Measurements from ENCODE around the gene ARHGAP6.

Gene ARHGAP6, protein sequence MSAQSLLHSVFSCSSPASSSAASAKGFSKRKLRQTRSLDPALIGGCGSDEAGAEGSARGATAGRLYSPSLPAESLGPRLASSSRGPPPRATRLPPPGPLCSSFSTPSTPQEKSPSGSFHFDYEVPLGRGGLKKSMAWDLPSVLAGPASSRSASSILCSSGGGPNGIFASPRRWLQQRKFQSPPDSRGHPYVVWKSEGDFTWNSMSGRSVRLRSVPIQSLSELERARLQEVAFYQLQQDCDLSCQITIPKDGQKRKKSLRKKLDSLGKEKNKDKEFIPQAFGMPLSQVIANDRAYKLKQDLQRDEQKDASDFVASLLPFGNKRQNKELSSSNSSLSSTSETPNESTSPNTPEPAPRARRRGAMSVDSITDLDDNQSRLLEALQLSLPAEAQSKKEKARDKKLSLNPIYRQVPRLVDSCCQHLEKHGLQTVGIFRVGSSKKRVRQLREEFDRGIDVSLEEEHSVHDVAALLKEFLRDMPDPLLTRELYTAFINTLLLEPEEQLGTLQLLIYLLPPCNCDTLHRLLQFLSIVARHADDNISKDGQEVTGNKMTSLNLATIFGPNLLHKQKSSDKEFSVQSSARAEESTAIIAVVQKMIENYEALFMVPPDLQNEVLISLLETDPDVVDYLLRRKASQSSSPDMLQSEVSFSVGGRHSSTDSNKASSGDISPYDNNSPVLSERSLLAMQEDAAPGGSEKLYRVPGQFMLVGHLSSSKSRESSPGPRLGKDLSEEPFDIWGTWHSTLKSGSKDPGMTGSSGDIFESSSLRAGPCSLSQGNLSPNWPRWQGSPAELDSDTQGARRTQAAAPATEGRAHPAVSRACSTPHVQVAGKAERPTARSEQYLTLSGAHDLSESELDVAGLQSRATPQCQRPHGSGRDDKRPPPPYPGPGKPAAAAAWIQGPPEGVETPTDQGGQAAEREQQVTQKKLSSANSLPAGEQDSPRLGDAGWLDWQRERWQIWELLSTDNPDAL (N-terminal part only)

DNA sequence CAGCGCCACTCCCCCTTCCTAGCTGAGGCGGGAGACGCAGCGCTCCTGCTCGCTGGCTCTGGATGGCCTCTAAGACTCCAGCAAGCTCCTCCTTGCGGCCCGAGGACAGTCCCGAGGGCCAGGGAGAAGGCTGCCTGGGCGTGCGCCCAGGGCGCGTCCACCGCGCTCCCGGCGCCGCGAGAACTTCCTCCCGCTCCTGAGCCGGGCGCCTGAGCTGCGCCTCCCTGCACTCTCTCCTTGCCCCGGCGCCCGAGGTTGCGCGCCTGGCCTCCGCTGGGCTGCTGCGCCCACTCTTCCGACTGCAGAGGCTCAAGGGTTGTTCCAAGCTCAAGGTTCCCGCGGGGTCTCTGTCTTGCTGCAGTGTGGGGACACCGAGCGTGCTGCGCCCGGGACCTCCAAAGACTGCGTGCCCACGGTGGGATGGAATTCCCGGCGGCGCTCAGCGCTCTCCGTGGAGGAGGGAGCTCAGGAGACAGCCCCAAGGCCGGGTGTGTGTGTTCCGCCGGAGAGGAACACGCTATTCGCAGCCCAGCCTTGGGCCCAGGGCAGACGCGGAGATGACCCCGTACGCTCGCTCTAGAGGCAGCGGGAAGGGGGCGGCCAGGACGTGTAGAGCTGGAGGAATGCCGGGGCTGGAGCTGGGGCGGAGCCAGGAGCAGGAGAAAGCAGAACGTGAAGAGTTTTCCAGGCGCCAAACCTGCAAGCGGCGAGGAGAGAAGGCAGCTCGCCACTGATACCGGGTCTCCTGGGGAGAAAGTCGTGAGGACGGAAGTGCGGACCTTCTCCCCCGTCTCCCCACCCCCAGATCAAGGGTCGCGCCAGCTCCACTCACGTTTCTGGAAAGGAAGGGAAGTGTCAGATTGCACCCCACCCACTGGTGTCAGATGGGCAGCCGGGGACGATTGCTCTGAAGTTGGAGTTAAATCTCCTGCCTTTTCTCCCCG is at the start of gene ARHGAP6:
Gene ARHGAP6, minus strand, starts transcription at position 753 of the 944 bp plus-strand sequence. CDS start 1,092 bp downstream, outside the sequence.
- DNase-seq, result peak; percentile 13

DNA sequence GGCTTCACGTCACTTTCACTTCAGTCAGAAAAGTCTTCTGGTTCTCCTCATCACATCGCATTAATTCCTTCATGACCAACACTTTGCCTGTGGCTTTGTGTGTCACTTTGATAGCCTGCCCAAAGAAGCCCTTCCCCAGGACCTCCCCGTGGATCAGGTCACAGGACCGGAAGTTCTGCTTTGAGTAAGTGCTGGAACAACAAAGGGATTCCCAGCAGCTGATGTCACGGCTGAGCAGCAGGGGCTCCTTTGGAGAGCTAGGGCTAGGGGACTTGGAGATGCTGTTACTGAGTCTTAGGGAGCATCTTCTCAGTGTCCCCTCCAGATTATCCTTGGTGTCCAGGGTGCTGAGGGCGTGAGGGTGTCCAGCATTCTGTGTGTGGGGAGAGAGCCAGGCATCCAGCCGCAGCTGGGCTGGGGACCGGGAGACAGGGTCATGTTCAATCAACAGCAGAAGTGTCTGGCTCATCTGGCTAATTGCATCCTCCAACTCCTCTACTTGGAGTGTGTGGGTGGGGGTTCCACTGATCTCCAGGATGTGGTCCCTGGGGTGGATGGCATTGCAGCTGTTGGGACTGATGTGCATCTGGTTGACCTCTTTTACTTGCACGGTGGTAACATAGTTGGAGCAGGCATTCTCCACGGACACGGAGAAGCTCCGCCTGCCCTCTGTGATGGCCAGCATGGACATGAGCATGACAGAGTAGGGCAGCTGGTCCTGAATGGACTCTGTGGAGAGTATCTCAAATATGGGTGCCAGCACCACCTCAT is 39.2 kb upstream of the ARHGAP6 start:
- no peak for DNase-seq

DNA sequence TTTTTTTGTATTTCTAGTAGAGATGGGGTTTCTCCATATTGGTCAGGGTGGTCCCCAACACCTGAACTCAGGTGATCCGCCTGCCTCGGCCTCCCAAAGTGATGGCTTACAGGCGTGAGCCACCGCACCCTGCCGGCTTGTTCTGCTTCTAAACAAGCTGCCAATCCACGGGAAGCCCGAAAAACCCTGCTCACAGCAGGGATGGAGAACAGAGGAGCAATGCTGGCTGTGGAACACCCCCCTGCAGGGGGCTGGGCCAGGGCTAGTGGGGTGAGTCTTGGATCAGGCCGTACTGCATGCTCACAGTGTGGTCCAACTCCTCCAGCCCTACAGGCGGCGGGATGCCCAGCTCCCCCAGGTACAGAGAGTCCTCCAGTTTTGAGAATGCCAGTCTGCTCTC is 38.1 kb upstream of the ARHGAP6 start:
- no peak for DNase-seq

DNA sequence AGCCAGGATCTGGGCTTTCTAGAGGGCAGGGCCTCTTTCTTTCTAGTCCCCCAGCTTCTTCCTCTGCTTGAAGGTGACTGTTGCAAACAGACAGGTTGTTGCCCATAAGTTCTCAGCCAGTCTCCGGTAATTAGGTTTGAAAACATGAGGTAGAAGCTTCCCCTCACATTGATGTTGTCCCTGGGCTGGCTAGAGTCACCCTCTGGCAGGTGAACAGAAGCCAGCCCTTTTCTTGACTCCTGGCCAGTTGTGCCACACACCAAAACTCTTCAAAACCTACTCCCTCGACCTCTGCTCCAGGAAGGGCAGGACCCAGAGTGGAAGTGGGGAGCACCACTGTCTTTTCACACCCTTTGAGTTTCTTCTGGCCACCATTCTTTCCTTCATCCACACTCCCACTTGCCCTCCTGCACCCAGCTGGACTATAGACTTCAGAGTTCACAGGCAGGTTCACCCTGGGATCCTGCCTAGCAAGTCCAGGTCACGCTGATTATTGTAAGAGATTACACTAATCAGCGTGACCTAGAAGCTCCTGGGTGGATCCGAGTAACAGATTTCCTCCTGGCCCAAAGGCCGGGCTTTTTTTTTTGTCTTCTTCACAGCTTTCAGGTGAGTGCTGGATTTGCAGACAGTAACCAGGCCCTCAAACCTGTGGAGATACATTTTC is 37.4 kb upstream of the ARHGAP6 start:
- no peak for DNase-seq

DNA sequence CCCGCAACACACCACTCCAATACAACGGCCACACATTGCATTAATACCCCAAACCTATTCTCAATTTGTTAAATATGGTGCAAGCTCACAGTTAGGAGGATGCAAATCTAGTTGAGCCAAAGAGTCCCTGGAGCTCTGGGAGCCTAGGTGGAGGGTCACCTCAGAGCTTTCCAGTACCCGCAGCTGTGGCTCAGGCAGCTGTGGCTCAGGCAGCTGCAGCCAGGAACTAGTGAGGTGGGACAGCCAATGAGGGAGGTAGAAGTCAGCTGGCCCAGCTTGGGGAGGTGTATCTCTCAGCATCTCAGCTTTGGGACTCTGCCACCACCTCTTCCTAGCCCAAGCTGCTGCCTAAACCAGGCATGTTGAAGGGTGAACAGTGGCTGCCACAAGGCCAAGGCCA is 36.7 kb upstream of the ARHGAP6 start:
- no peak for DNase-seq

DNA sequence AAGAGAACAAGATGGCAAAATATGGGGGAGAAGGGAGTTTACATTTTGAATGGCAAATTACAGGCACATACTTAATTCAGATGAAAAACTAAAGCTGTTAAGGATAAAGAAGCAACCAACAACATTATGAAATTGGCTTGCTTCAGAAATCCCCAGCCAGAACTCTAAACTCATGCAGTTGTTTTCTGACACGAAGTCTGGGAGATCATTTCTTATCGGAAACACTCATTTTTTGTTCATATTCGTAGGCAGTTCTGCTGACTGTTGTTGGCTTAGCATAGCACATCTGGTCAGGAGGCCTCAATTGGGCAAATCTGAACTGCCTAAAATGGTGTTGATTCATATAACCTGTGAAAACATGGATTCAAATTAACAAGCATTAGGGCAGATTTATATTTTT is 33.0 kb upstream of the ARHGAP6 start:
- no peak for DNase-seq

DNA sequence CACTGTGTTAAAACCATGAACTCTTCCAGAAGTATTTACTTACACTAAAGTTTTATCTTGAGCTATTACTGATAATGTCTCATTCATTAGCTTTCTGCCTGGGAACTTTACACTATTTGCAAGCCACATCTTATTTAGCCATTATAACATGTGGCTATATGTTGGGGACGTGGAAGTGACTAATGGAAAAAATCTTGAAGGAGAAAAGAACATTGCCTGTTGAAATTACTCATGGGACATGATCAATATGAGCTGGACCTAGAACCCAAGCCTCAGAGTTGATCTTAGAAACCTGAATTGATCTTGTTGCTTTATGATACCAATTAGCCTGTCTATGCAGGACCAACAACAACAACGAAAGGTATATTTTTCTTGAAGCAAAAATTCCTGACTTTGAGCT is 22.5 kb upstream of the ARHGAP6 start:
- DNase-seq, result no peak

DNA sequence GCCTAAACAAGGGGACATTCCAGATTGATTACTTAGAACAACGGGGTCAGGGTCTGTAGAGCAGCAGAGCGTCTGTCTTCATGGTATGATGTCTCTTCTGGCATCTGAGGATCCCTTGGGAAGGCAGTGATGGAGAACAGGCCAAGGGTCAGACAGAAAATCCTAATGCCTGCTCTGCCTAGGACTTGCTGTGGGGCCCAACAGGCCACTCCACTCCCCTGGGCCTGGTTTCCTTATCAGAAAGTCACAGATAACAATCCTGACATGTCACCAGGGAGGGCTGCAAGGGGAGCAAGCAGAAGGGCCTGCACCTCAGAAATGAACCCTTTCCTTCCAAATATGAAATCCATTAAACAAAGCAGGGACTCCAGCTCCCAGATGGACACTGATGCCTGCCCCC is 21.4 kb upstream of the ARHGAP6 start:
- DNase-seq, result no peak

DNA sequence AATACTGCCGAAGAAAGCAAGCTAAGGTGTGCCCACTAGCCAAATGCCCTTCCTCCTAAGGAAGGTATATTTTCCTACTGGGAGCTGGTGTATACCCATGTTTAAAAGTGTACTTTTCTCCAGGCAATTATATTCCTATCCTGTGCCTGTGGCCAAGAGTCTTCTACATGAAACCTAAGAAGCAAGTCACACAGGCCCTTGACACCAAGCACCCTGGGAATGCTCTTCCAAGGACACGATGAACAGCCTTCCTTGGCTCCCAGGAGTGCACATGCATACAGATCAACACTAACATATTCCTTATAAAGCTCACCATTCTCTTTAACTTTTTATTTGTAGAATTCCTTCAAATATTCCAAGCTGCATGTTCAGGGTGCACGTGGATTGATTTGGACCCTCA is 17.3 kb upstream of the ARHGAP6 start:
- no peak for DNase-seq

DNA sequence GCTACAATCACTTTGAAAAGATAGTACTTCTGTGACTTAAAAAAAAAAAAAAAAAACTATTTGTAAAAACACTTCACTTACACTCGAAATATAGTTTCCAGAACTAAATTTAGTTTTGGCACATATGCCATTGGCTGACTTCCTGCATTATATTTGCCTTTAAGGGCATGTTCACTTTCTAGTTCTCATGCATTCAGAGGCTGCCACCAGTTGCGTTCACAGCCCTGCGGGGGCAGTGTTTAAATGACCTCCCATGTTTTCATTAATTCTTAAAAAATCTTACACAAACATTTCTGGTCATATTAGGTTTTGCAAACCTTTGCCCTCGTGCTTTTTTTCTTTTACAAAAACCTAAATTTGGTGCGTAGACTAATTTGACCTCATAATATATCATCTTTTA is 12.4 kb upstream of the ARHGAP6 start:
- no peak for DNase-seq

DNA sequence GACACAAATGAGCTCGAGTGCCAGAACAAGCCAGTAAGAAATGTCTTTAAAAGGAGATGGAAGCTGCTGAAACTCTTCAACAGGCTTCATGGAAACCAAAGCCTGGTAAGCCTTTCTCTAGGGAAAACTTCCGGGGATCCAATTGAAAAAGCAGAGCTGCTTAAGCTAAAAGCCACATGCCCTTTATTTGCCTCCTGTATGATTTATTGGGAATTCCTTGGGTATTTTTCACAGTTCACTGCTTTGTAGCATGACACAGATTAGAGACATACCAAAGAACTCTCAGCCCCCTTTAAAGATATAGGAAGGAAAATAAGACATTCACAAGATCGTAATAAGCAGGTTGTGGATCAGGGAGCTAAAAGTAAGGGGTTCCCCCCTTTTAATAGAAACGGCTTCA is 6.5 kb upstream of the ARHGAP6 start:
- DNase-seq, result no peak

DNA sequence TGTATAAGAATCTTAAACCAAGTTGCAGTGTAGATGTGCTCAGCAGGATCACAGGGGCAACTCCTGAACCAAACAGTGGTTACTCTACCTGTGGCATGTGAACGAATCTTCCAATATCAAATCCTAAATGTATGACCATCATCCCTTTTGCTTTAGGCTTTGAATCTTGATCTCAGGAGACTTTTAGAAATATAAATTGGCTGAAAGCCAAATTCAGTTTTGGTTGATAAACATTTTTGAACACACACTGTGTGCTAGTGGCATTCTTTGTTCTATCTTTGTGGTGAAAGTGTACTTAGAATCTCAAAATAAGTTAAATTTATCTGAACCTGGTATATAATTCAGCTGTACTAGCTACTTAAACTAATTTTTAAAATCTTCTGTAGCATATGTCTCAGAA is 4.6 kb upstream of the ARHGAP6 start:
- no peak for DNase-seq

DNA sequence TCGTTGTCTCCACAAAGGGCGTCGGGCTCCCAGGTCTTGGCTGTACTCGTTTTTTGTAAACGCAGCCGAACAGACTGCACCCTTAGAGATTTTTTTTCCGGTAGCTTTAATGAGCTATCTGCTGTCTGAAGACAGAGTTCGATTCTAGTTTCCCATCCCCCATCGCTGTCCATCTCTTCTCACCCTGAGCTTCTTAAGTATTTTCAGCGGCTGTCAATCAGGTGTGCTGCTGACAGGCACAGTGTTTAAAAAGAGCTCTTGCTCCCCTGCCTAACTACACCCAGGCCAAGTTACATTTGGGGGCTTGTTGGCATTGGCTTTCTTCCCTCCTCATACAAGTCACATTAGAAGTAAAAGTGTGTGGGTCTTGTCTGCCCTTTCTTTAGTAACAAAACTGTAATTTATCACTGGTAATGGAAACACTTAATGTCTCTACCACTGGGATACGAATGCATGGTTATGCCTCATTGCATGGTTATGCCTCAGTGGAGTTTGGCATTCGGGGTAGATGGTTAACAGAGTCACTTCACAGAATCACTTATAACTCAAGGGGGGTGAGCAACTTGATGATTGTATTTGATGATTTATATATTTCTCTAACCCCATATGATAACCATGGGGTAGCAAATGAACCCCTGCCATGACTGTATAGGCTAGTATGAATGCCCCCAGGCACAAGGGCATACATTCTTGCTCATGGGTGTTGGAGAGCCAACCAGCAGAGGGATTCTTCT is 1.4 kb upstream of the ARHGAP6 start:
- no peak for DNase-seq

DNA sequence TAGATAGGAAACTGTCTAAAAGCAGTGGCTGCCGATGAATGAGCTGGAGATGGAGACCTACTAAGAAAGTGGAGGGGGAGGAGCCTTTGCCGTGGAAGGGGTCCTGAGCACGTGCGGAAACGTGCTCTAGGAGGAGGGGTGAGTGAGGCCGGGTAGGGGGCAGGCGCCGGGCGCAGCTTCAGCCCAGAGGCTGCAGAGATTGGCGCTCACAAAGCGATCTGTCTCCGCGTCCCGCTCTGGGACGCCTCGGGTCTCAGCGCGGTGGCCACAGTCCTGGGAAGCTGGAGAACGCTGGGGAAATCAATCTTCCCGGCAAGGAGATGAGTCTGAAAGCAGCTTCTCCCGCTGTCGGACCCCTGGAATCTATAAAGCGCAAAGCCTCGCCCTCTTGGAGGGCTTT is 444 bp upstream of the ARHGAP6 start:
- DNase-seq, result no peak

DNA sequence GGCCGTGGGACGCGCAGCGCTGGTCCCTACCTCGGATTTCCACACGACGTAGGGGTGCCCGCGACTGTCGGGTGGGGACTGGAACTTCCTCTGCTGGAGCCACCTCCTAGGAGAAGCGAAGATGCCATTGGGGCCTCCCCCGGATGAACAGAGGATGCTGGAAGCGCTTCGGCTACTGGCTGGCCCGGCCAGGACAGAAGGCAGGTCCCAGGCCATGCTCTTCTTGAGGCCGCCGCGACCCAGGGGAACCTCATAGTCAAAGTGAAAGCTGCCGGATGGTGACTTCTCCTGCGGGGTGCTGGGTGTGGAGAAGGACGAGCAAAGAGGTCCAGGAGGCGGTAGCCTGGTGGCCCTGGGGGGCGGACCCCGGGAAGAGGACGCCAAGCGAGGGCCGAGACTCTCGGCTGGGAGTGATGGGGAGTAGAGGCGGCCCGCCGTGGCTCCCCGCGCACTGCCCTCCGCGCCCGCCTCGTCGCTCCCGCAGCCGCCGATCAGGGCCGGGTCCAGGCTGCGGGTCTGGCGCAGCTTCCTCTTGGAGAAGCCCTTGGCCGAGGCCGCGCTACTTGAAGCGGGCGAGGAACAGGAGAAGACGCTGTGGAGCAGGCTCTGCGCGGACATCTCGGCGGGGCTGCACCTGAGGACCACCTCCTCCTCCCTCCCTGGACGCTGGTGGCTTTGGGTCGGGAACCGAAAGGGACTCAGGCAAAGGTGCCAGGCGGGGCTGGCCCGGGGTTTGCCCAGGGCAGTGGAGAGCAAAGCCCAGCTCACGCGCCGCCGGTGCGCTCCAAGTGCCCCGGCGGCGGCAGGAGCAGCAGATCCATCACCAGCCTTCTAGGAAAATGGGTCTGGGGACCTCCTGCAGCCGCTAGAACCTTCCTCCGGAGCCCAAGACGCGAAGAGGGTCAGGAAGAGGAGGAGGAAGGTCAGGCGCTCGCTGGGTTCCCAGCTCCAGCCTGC is 1.2 kb downstream of the ARHGAP6 start:
- DNase-seq, result no peak

DNA sequence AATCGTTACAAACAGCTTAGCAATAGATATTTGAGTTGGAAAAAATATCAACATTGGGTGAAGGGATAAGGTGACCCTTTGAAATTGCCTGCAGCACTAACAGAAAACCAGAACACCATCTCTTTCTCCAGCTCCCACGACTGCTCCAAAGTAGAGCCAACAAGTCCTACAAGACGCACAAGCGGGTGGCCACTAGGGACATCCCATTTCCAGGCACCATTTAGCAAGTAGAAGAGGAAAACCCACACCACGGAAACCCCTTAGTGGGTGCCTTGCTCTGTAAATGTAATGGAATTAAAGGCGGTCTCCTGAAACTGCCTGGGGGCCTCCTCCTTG is 1.9 kb downstream of the ARHGAP6 start:
- no peak for DNase-seq

DNA sequence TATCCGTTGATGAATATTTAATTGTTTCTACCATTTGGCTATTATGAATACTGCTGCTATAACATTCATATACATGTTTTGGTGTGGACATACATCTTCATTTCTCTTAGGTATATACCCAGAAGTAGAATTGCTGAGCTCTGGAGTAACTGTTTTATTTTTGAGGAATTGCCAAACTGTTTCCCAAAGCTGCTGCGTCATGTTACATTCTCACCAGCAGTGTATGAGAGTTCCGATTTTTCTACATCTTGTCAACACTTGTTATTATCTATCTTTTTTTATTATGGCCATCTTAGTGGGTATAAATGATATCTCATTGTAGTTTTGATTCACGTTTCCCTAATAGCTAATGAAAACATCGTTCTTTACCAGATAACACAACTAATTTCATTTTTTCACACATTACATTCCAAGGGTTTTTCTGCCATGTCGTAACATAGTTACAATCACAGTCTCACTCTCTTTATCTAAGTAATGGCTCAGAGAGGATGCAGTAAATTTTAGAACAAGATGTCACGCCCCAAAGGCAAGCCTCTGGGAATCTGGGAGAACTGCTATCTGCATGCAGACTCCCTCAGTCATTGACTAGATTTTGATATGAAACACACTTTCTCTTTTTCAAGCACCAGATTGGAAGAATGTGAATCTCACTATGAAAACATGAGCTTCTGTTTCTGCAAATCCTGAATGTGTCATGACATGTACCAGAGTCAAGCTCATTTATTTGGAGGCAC is 10.3 kb downstream of the ARHGAP6 start:
- DNase-seq, result no peak

DNA sequence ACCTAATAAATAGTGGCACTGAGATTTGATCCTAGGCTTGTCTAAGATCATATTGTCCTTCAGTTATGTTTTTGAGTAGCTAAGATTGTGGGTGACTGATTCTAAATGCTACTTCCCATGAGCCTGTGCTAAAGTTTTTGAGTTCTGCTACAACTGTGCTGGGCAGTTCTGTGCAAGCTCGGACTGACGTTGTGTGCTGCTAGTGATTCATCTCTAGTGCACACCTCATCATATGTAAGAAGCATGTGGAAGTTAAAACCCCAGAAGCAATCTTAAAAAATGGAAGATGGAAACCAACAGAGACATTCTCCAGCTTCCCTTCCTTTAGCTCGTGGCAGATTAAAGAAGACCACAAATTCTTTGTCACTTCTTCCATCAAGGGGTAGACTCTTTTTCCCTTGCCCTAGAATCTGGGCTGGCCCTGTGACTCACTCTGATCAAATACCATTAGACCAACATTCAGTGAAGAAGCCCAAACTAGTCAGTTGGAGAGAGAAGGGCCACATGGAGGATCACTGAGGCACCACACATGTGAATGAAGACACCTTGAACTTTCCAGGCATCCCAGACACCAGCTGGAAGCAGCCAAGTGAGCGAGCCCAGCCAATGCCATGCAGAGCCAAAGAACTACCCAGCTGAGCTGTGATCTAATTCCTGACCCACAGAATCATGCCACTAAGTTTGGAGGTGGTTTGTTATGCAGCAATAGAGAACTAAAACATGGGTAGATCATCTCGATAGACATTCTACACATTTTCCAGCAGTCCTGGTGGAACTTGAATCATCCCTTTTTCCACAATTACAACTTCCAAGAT is 16.8 kb downstream of the ARHGAP6 start:
- no peak for DNase-seq
